Parathyroid adenoma (tissue), 2 donors: ENCODE measurements around the gene SUSD6.
A peak's percentile ranks its signal among the peaks of the same experiment; 100 is the strongest.

ENCODE experiments used
- H2AFZ ChIP-seq: fragments of 300-600 bp; sonication (generic); one replicate; pipeline ENCODE4 v1.7.0; 2017; ENCODE audit warnings: antibody characterized with exemption, mild to moderate bottlenecking
- H3K27ac ChIP-seq: fragments of 300-600 bp; sonication (generic); one replicate; pipeline ENCODE4 v1.7.0; 2017
- H3K27me3 ChIP-seq: fragments of 300-600 bp; sonication (generic); one replicate; pipeline ENCODE4 v1.7.0; 2017; ENCODE audit warnings: low read length; ENCODE audit not compliant: control insufficient read depth, insufficient read depth
- H3K36me3 ChIP-seq: fragments of 300-600 bp; sonication (generic); one replicate; pipeline ENCODE4 v1.7.0; 2017; ENCODE audit warnings: low read length; ENCODE audit not compliant: control insufficient read depth, insufficient read depth
- H3K4me1 ChIP-seq: fragments of 300-600 bp; sonication (generic); one replicate; pipeline ENCODE4 v1.7.0; 2017; ENCODE audit warnings: control low read depth
- H3K4me2 ChIP-seq: fragments of 300-600 bp; sonication (generic); one replicate; pipeline ENCODE4 v1.7.0; 2017; ENCODE audit warnings: low read length
- H3K4me3 ChIP-seq: fragments of 300-600 bp; sonication (generic); one replicate; pipeline ENCODE4 v1.7.0; 2017; ENCODE audit warnings: low read depth, low read length
- H3K79me2 ChIP-seq: fragments of 300-600 bp; sonication (generic); one replicate; pipeline ENCODE4 v1.7.0; 2017; ENCODE audit warnings: control low read depth
- H3K9ac ChIP-seq: fragments of 300-600 bp; sonication (generic); one replicate; pipeline ENCODE4 v1.7.0; 2017; ENCODE audit warnings: mild to moderate bottlenecking
- H3K9me3 ChIP-seq: fragments of 300-600 bp; sonication (generic); one replicate; pipeline ENCODE4 v1.7.0; 2017; ENCODE audit warnings: low read length; ENCODE audit not compliant: control insufficient read depth
- CTCF ChIP-seq: fragments of 300-600 bp; sonication (generic); IDR thresholded peaks from one replicate; pipeline ENCODE4 v1.7.0; 2017; ENCODE audit warnings: antibody characterized with exemption, mild to moderate bottlenecking
- donor health status: primary hyperparathyroidism.

SUSD6 gene

GRCh38 chr14:69708049-69708448, 96.7 kb downstream of the SUSD6 start:
- no peak overlapping the region for H3K4me3 ChIP-seq
- peaks cover 6% of the 10 kb centered on the region for H3K79me2 ChIP-seq
- no peak overlapping the region for H3K4me2 ChIP-seq
- no peak overlapping the region for H2AFZ ChIP-seq
- H3K4me1 ChIP-seq, result peaks cover 28% of the 10 kb centered on the region
- H3K9ac ChIP-seq, result no peak overlapping the region
- no peak overlapping the region for H3K27ac ChIP-seq
- no peak for TF ChIP-seq CTCF
- no peaks in the 10 kb centered on the region for H3K9me3 ChIP-seq
- no peaks in the 10 kb centered on the region for H3K36me3 ChIP-seq
- H3K27me3 ChIP-seq, result no peaks in the 10 kb centered on the region

GRCh38 chr14:69708586-69709560, 97.5 kb downstream of the SUSD6 start:
- Histone ChIP-seq H2AFZ (no peak overlapping the region), H3K27ac (no peak overlapping the region), H3K79me2 (peaks cover 4% of the 10 kb centered on the region), H3K4me1 (peaks cover 23% of the 10 kb centered on the region), H3K4me3 (no peak overlapping the region), H3K27me3 (no peaks in the 10 kb centered on the region), H3K36me3 (no peaks in the 10 kb centered on the region), H3K9me3 (no peaks in the 10 kb centered on the region), H3K9ac (no peak overlapping the region), H3K4me2 (no peak overlapping the region)
- TF ChIP-seq CTCF, result peak; percentile 17

- H3K9ac ChIP-seq, result no peak overlapping the region
- TF ChIP-seq CTCF, result no peak
- peaks cover 4% of the 10 kb centered on the region for H3K79me2 ChIP-seq
- H3K36me3 ChIP-seq, result no peaks in the 10 kb centered on the region
- H3K27ac ChIP-seq, result no peak overlapping the region
- H3K27me3 ChIP-seq, result no peaks in the 10 kb centered on the region
- H3K4me2 ChIP-seq, result no peak overlapping the region
- peaks cover 22% of the 10 kb centered on the region for H3K4me1 ChIP-seq
- H2AFZ ChIP-seq, result no peak overlapping the region
- no peaks in the 10 kb centered on the region for H3K9me3 ChIP-seq
- no peak overlapping the region for H3K4me3 ChIP-seq
Measured at GRCh38 chr14:69710378-69710777, 99.0 kb downstream of the SUSD6 start.

- Histone ChIP-seq H3K4me1 (peaks cover 22% of the 10 kb centered on the region), H2AFZ (no peak overlapping the region), H3K4me3 (no peak overlapping the region), H3K36me3 (no peaks in the 10 kb centered on the region), H3K27ac (peak overlapping the region; percentile 54), H3K9ac (no peak overlapping the region), H3K79me2 (peaks cover 4% of the 10 kb centered on the region), H3K4me2 (no peak overlapping the region), H3K9me3 (no peaks in the 10 kb centered on the region), H3K27me3 (no peaks in the 10 kb centered on the region)
- TF ChIP-seq CTCF, result no peak
Measured at GRCh38 chr14:69711065-69711464, 99.7 kb downstream of the SUSD6 start.
